Panc1 (cell line): ENCODE measurements around the gene ALDH2. TPM values are rescaled to one million over a fixed set of nuclear protein-coding genes. Genes with fewer than 3 reads are reported as not detected.

Experiments used
- ATAC-seq: fragments of 200-7000 bp; cut with Tn5 transposase; 2 replicates; pipeline ENCODE4 v1.9.1; 2020; ENCODE audit warnings: mild to moderate bottlenecking, moderate library complexity
- BruUV-seq: library from RNA; stranded (reverse); fragments of 400-500 nt; replicated peaks from 2 replicates; lab custom pipeline; 2021; lab: Mats Ljungman, UMichigan
- CTCF ChIA-PET: fragments of 300-600 bp; sonication (Branson Sonifier 250); formaldehyde crosslinking; loops from one replicate; lab custom pipeline; 2022; ENCODE audit warnings: antibody characterized with exemption; lab: Charles Lee
- POLR2A ChIA-PET: fragments of 300-600 bp; sonication (Branson Sonifier 250); formaldehyde crosslinking; loops from one replicate; lab custom pipeline; 2022; ENCODE audit warnings: antibody characterized with exemption; lab: Charles Lee
- DNase-seq: peaks from one replicate; pipeline ENCODE4 v3.0.0-alpha.2; 2010; ENCODE audit warnings: low read depth, low spot score
- H3K27ac ChIP-seq: 2 replicates; pipeline ENCODE4 v1.5.1; 2011; ENCODE audit warnings: mild to moderate bottlenecking, low read length, inconsistent platforms
- H3K27me3 ChIP-seq: fragments of 200-500 bp; sonication (Bioruptor generic); 2 replicates; pipeline ENCODE4 v1.6.0; 2014; ENCODE audit warnings: low read length, inconsistent platforms; ENCODE audit not compliant: control insufficient read depth, insufficient read depth
- H3K36me3 ChIP-seq: fragments of 200-500 bp; sonication (Bioruptor generic); 2 replicates; pipeline ENCODE4 v1.5.1; 2014; ENCODE audit warnings: inconsistent platforms, mild to moderate bottlenecking, low read length, moderate library complexity; ENCODE audit not compliant: control insufficient read depth, insufficient read depth
- H3K4me1 ChIP-seq: 2 replicates; pipeline ENCODE4 v1.5.1; 2011; ENCODE audit warnings: inconsistent platforms, mild to moderate bottlenecking, low read length, moderate library complexity; ENCODE audit not compliant: control insufficient read depth, insufficient read depth
- H3K4me3 ChIP-seq, 2 experiments: 2 replicates each; pipeline ENCODE4 v1.5.1; 2011 to 2012; ENCODE audit warnings: low read depth in 2 of 2, low read length in 2 of 2, mild to moderate bottlenecking in 2 of 2, inconsistent platforms in 1 of 2, moderate library complexity in 1 of 2
- H3K9me3 ChIP-seq: fragments of 200-500 bp; sonication (Bioruptor generic); 2 replicates; pipeline ENCODE4 v1.5.1; 2014; ENCODE audit warnings: low read depth, mild to moderate bottlenecking, inconsistent platforms, low read length, moderate library complexity; ENCODE audit not compliant: control insufficient read depth, insufficient read depth
- CTCF ChIP-seq: fragments of 450-650 bp; IDR thresholded peaks from 2 replicates; pipeline ENCODE4 v1.5.1; 2017; ENCODE audit warnings: mild to moderate bottlenecking
- POLR2AphosphoS5 ChIP-seq: IDR thresholded peaks from 2 replicates; pipeline ENCODE4 v1.6.1; 2012; ENCODE audit warnings: mild to moderate bottlenecking, low read depth, low read length, moderate library complexity
- REST ChIP-seq, 2 experiments: IDR thresholded peaks; 2 replicates each; pipeline ENCODE4 v1.6.1; 2011 to 2012; ENCODE audit warnings: low read depth in 2 of 2, control low read depth in 1 of 2, low read length in 1 of 2, mild to moderate bottlenecking in 1 of 2, moderate library complexity in 1 of 2; ENCODE audit not compliant: insufficient read depth in 1 of 2
- SIN3A ChIP-seq: IDR thresholded peaks from 2 replicates; pipeline ENCODE4 v1.6.1; 2012; ENCODE audit warnings: low read depth, mild to moderate bottlenecking, low read length, moderate library complexity, borderline replicate concordance; ENCODE audit not compliant: insufficient read depth
- TCF7L2 ChIP-seq: IDR thresholded peaks from 2 replicates; pipeline ENCODE4 v1.6.1; 2011; ENCODE audit warnings: mild to moderate bottlenecking, low read depth, low read length, inconsistent platforms
- in situ Hi-C: cut with HindIII; loops from 2 replicates; pipeline ENCODE4 v1.10.0; 2016; ENCODE audit warnings: low sequenced_read_pairs, low pct_unique_long_range_greater_than_20kb
- intact Hi-C: fragments of 100-400 bp; cut with micrococcal nuclease; formaldehyde crosslinking; loops from one replicate; pipeline ENCODE4 v1.10.0; 2022; ENCODE audit not compliant: unreplicated experiment
- total RNA-seq: library from RNA; stranded (reverse); gene quantifications from one replicate; pipeline ENCODE4 v1.2.1, GENCODE V29; 2021; ENCODE audit not compliant: unreplicated experiment

The ALDH2 gene
- total RNA-seq, 1 experiment from 2014 or later = 9.0 TPM

GRCh38 chr12:111745211-111745610 lies 21.5 kb upstream of the ALDH2 start:
- ATAC-seq = no peak
- Histone ChIP-seq H3K4me1 (no peaks in the 10 kb centered on the region), H3K4me3 (no peak overlapping the region), H3K9me3 (no peaks in the 10 kb centered on the region), H3K27me3 (no peaks in the 10 kb centered on the region), H3K36me3 (peaks cover 4% of the 10 kb centered on the region), H3K27ac (no peak overlapping the region)
- CTCF ChIA-PET = no interaction called here
- BruUV-seq = no TSS peak
- DNase-seq = no peak
- POLR2A ChIA-PET = no interaction called here
- intact Hi-C loops (no loop called here), in situ Hi-C loops (no loop called here)
- no peak for TF ChIP-seq POLR2AphosphoS5
- TF ChIP-seq REST (IDR thresholded peaks at IDR 0.05; ENCODE audit: insufficient read depth in 1 of 2, low read depth in 2 of 2, low read length in 1 of 2) = no peak
- no peak for TF ChIP-seq TCF7L2
- TF ChIP-seq CTCF = no peak
- TF ChIP-seq SIN3A = no peak

GRCh38 chr12:111747333-111747732 lies 19.4 kb upstream of the ALDH2 start:
- CTCF ChIA-PET = no interaction called here
- BruUV-seq = no TSS peak

More at GRCh38 chr12:111747333-111747732, 19.4 kb upstream of the ALDH2 start:
- intact Hi-C loops (no loop called here), in situ Hi-C loops (no loop called here)
- DNase-seq = no peak
- peaks cover 6% of the 10 kb centered on the region for H3K36me3 ChIP-seq
- POLR2A ChIA-PET = interaction anchor here (0.6 kb wide), 2 partner anchors 15 to 62 kb away, joined by 4 to 5 read pairs; partner anchors contain the start of gene BRAP
- no peak for TF ChIP-seq REST (IDR thresholded peaks at IDR 0.05; ENCODE audit: insufficient read depth in 1 of 2, low read depth in 2 of 2, low read length in 1 of 2)
- no peak for TF ChIP-seq TCF7L2
- TF ChIP-seq SIN3A = no peak
- TF ChIP-seq CTCF = no peak
- TF ChIP-seq POLR2AphosphoS5 = no peak
- no peak overlapping the region for H3K4me3 ChIP-seq
- H3K4me1 ChIP-seq = no peaks in the 10 kb centered on the region
- no peaks in the 10 kb centered on the region for H3K27me3 ChIP-seq
- H3K27ac ChIP-seq = no peak overlapping the region
- ATAC-seq = no peak
- H3K9me3 ChIP-seq = no peaks in the 10 kb centered on the region
